ENCODE results near the gene TPCN1.

Gene TPCN1

GRCh38 chr12:113289361-113289760 is 68.1 kb downstream of the TPCN1 start:
- no peak for DNase-seq

- DNase-seq = no peak
Measured at GRCh38 chr12:113290506-113290905, 69.2 kb downstream of the TPCN1 start.

GRCh38 chr12:113291586-113291985 is 70.3 kb downstream of the TPCN1 start:
- DNase-seq = no peak

GRCh38 chr12:113292091-113292490 is 70.8 kb downstream of the TPCN1 start:
- no peak for DNase-seq

- no peak for DNase-seq
Measured at GRCh38 chr12:113292547-113292946, 71.3 kb downstream of the TPCN1 start.

- no peak for DNase-seq
Measured at GRCh38 chr12:113293100-113293499, 71.8 kb downstream of the TPCN1 start.

GRCh38 chr12:113295886-113296556 is 74.8 kb downstream of the TPCN1 start:
- DNase-seq = no peak

- DNase-seq = no peak
Measured at GRCh38 chr12:113296557-113297213, 75.4 kb downstream of the TPCN1 start.

- DNase-seq = no peak
Measured at GRCh38 chr12:113297214-113297587, 75.9 kb downstream of the TPCN1 start.

GRCh38 chr12:113297621-113298471 is 76.6 kb downstream of the TPCN1 start:
- DNase-seq = no peak

- no peak for DNase-seq
Measured at GRCh38 chr12:113298472-113298817, 77.2 kb downstream of the TPCN1 start.

- no peak for DNase-seq
Measured at GRCh38 chr12:113298861-113299545, 77.7 kb downstream of the TPCN1 start.

GRCh38 chr12:113299619-113300237 is 78.5 kb downstream of the TPCN1 start:
- DNase-seq = no peak

- DNase-seq = no peak
Measured at GRCh38 chr12:113301811-113302210, 80.5 kb downstream of the TPCN1 start.

- DNase-seq = no peak
Measured at GRCh38 chr12:113302466-113302865, 81.2 kb downstream of the TPCN1 start.

GRCh38 chr12:113302886-113303640 is 81.8 kb downstream of the TPCN1 start:
- no peak for DNase-seq

GRCh38 chr12:113305281-113305856 is 84.1 kb downstream of the TPCN1 start:
- DNase-seq = no peak

GRCh38 chr12:113306382-113306781 is 85.1 kb downstream of the TPCN1 start:
- DNase-seq = no peak

- DNase-seq = no peak
Measured at GRCh38 chr12:113310489-113310888, 89.2 kb downstream of the TPCN1 start.

- no peak for DNase-seq
Measured at GRCh38 chr12:113314121-113314529, 92.9 kb downstream of the TPCN1 start.

GRCh38 chr12:113315358-113315757 is 94.1 kb downstream of the TPCN1 start:
- no peak for DNase-seq

- no peak for DNase-seq
Measured at GRCh38 chr12:113316155-113316554, 94.9 kb downstream of the TPCN1 start.

All from NCI-H1417 treated with DMSO at 0.1 percent for 48 hours (cell line).